GM23338 (cell line): ENCODE data around the gene RAB11B. TPM values are rescaled to one million over a fixed set of nuclear protein-coding genes. Genes with fewer than 3 reads are reported as not detected.
"Not testable (repeated sequence)": the region's sequence is repeated elsewhere in the genome, so short reads cannot be mapped to it uniquely, and the experiment has no call there.

Experiments used
- ATAC-seq: fragments of 200-7000 bp; cut with Tn5 transposase; 3 replicates; pipeline ENCODE4 v1.9.1; 2020
- DNase-seq: peaks from one replicate; pipeline ENCODE4 v3.0.0-alpha.2; 2015; ENCODE audit warnings: low spot score
- H2AFZ ChIP-seq: fragments of 200-600 bp; sonication (generic); 2 replicates; pipeline ENCODE4 v1.8.0; 2016; ENCODE audit warnings: antibody characterized with exemption, mild to moderate bottlenecking, moderate library complexity
- H3F3A ChIP-seq: fragments of 200-600 bp; sonication (generic); replicated peaks from 2 replicates; pipeline ENCODE4 v1.8.0; 2017; ENCODE audit warnings: antibody characterized with exemption, mixed run types, low read depth
- H3K27ac ChIP-seq: fragments of 200-600 bp; sonication (generic); 2 replicates; pipeline ENCODE4 v1.6.1; 2016; ENCODE audit warnings: low read depth
- H3K27me3 ChIP-seq: fragments of 200-600 bp; sonication (generic); 2 replicates; pipeline ENCODE4 v1.8.0; 2016; ENCODE audit warnings: mild to moderate bottlenecking, mixed run types, moderate library complexity; ENCODE audit not compliant: insufficient read depth
- H3K36me3 ChIP-seq: fragments of 200-600 bp; sonication (generic); 2 replicates; pipeline ENCODE4 v1.8.0; 2016; ENCODE audit warnings: mild to moderate bottlenecking; ENCODE audit not compliant: insufficient read depth
- H3K4me1 ChIP-seq: fragments of 200-600 bp; sonication (generic); 2 replicates; pipeline ENCODE4 v1.8.0; 2016; ENCODE audit warnings: mild to moderate bottlenecking, moderate library complexity; ENCODE audit not compliant: insufficient read depth
- H3K4me2 ChIP-seq: fragments of 200-600 bp; sonication (generic); 2 replicates; pipeline ENCODE4 v1.7.1; 2017; ENCODE audit warnings: mixed run types
- H3K4me3 ChIP-seq: fragments of 200-600 bp; sonication (generic); 2 replicates; pipeline ENCODE4 v1.6.1; 2016; ENCODE audit warnings: mixed run types
- H3K79me2 ChIP-seq: fragments of 200-600 bp; sonication (generic); replicated peaks from 2 replicates; pipeline ENCODE4 v1.8.0; 2017; ENCODE audit warnings: mild to moderate bottlenecking; ENCODE audit not compliant: insufficient read depth
- H3K9me2 ChIP-seq: fragments of 200-600 bp; sonication (generic); 2 replicates; pipeline ENCODE4 v1.8.0; 2017; ENCODE audit not compliant: insufficient read depth
- H4K20me1 ChIP-seq: fragments of 200-600 bp; sonication (generic); replicated peaks from 2 replicates; pipeline ENCODE4 v1.8.0; 2017; ENCODE audit warnings: mild to moderate bottlenecking; ENCODE audit not compliant: insufficient read depth
- H3K27ac Mint-ChIP-seq: 2 replicates; pipeline ENCODE4 v1.8.0; 2020; ENCODE audit warnings: inconsistent platforms, mild to moderate bottlenecking, moderate library complexity, mixed read lengths
- H3K27me3 Mint-ChIP-seq: 3 replicates; pipeline ENCODE4 v1.8.0; 2022; ENCODE audit warnings: low read depth, mild to moderate bottlenecking, moderate library complexity, mixed read lengths, inconsistent platforms; ENCODE audit not compliant: insufficient read depth, poor library complexity
- H3K36me3 Mint-ChIP-seq: 3 replicates; pipeline ENCODE4 v1.8.0; 2021; ENCODE audit warnings: low read depth, mild to moderate bottlenecking, inconsistent platforms, moderate library complexity, mixed read lengths
- H3K4me1 Mint-ChIP-seq: 3 replicates; pipeline ENCODE4 v1.8.0; 2020; ENCODE audit warnings: mild to moderate bottlenecking, inconsistent platforms, mixed read lengths
- H3K4me3 Mint-ChIP-seq: 3 replicates; pipeline ENCODE4 v1.8.0; 2021; ENCODE audit warnings: moderate library complexity, mild to moderate bottlenecking, inconsistent platforms, mixed read lengths
- H3K9me3 Mint-ChIP-seq: 3 replicates; pipeline ENCODE4 v1.8.0; 2020; ENCODE audit warnings: moderate library complexity, mild to moderate bottlenecking, inconsistent platforms, mixed read lengths
- CREB1 ChIP-seq: fragments of 250-450 bp; sonication (Bioruptor Pico); IDR thresholded peaks from 2 replicates; pipeline ENCODE4 v1.5.0; 2020; ENCODE audit warnings: low read depth, mild to moderate bottlenecking, moderate library complexity
- EZH2 ChIP-seq: fragments of 200-600 bp; sonication (generic); IDR thresholded peaks from one replicate; pipeline ENCODE4 v1.8.0; 2017; ENCODE audit warnings: antibody characterized with exemption, mild to moderate bottlenecking, low read depth; ENCODE audit not compliant: unreplicated experiment
- EZH2phosphoT487 ChIP-seq: fragments of 200-600 bp; sonication (generic); IDR thresholded peaks from one replicate; pipeline ENCODE4 v1.8.1; 2018; ENCODE audit warnings: antibody characterized with exemption; ENCODE audit not compliant: unreplicated experiment
- JUNB ChIP-seq: IDR thresholded peaks from one replicate; pipeline ENCODE4 v1.6.1; 2016; ENCODE audit warnings: antibody characterized with exemption; ENCODE audit not compliant: unreplicated experiment
- NANOG ChIP-seq: IDR thresholded peaks from 2 replicates; pipeline ENCODE4 v1.6.1; 2016; ENCODE audit warnings: antibody characterized with exemption, borderline replicate concordance
- STAT1 ChIP-seq: IDR thresholded peaks from one replicate; pipeline ENCODE4 v1.6.1; 2016; ENCODE audit warnings: antibody characterized with exemption; ENCODE audit not compliant: unreplicated experiment
- ZNF114 ChIP-seq: fragments of 250-450 bp; sonication (Bioruptor Pico); IDR thresholded peaks from 2 replicates; pipeline ENCODE4 v1.5.0; 2020; ENCODE audit warnings: mild to moderate bottlenecking, moderate library complexity
- ZNF331 ChIP-seq: fragments of 250-450 bp; sonication (Bioruptor Pico); IDR thresholded peaks from 2 replicates; pipeline ENCODE4 v1.5.0; 2020; ENCODE audit warnings: low read depth, mild to moderate bottlenecking, moderate library complexity
- polyA plus RNA-seq: library from polyadenylated mRNA; unstranded; fragments of >200 nt; fragmentation: Nextera tagmentation; extraction: Ambion mirVana; gene quantifications from 2 replicates; pipeline ENCODE4 v1.2.1, GENCODE V29; 2016
- total RNA-seq: library from RNA; depleted of rRNA; stranded (reverse); fragments of >200 nt; shearing (Covaris generic); gene quantifications from 2 replicates; pipeline ENCODE4 v1.2.3, GENCODE V29; 2014
- TF ChIP-seq, protein P1 (sequence below), 2 experiments: fragments of 200-600 bp in 1 of 2; sonication (generic) in 1 of 2; conservative IDR thresholded peaks; 2 replicates each; pipeline versions ENCODE4 v1.5.1 to v1.6.1; 2016 to 2017; ENCODE audit warnings: antibody characterized with exemption in 2 of 2, low read depth in 2 of 2, mild to moderate bottlenecking in 2 of 2, moderate library complexity in 1 of 2
- TF ChIP-seq, protein P2 (sequence below): IDR thresholded peaks from 2 replicates; pipeline ENCODE4 v1.6.1; 2016; ENCODE audit warnings: antibody characterized with exemption

RAB11B gene
- total and polyA plus RNA-seq, 2 experiments from 2014 or later = 66.0 to 79.6 TPM

DNA sequence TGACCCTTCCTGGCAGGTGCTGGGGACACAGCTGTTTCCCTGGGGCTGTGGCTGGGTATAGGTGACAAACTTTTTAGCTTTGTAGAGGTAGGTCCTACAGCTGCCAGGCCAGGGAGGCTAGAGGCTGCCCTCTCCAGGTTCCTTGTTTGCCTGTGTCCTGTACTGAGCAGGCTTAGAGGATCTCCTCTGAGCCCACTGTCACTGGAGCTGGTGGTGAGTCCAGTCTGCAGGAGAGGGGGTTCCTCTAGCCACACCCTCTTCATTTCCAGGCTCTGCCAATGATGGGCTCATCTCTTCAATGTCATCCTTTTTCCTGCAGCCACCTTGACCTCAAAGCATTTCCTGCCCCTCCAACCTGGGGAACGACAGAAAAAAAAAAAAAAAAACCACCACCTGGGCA lies 12.6 kb upstream of the RAB11B start:
- Mint-ChIP-seq H3K4me1 (peaks cover 14% of the 10 kb centered on the region), H3K27ac (no peak overlapping the region), H3K9me3 (peaks cover 11% of the 10 kb centered on the region), H3K4me3 (no peak overlapping the region), H3K27me3 (peaks cover 8% of the 10 kb centered on the region), H3K36me3 (peaks cover 20% of the 10 kb centered on the region)
- Histone ChIP-seq H4K20me1 (no peaks in the 10 kb centered on the region), H3K27me3 (no peaks in the 10 kb centered on the region), H3K9me2 (no peaks in the 10 kb centered on the region), H3K36me3 (no peaks in the 10 kb centered on the region), H3K27ac (no peak overlapping the region), H3K79me2 (no peaks in the 10 kb centered on the region), H3K4me2 (no peak overlapping the region), H2AFZ (no peak overlapping the region), H3K4me1 (no peaks in the 10 kb centered on the region; the same call in 1 of the 2 replicates), H3F3A (0 out of 2 replicates have a peak, but pooled peaks cover 2% of the 10 kb centered on the region), H3K4me3 (no peak overlapping the region)
- ATAC-seq = no peak
- TF ChIP-seq JUNB = no peak
- no peak for TF ChIP-seq EZH2phosphoT487
- TF ChIP-seq EZH2 = no peak
- TF ChIP-seq, protein P1, sequence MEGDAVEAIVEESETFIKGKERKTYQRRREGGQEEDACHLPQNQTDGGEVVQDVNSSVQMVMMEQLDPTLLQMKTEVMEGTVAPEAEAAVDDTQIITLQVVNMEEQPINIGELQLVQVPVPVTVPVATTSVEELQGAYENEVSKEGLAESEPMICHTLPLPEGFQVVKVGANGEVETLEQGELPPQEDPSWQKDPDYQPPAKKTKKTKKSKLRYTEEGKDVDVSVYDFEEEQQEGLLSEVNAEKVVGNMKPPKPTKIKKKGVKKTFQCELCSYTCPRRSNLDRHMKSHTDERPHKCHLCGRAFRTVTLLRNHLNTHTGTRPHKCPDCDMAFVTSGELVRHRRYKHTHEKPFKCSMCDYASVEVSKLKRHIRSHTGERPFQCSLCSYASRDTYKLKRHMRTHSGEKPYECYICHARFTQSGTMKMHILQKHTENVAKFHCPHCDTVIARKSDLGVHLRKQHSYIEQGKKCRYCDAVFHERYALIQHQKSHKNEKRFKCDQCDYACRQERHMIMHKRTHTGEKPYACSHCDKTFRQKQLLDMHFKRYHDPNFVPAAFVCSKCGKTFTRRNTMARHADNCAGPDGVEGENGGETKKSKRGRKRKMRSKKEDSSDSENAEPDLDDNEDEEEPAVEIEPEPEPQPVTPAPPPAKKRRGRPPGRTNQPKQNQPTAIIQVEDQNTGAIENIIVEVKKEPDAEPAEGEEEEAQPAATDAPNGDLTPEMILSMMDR (conservative IDR thresholded peaks at IDR 0.05; ENCODE audit: low read depth in 2 of 2) = no peak
- TF ChIP-seq CREB1 (CRISPR knock-in tag) = no peak
- no peak for TF ChIP-seq ZNF114
- no peak for TF ChIP-seq NANOG
- TF ChIP-seq, protein P2, sequence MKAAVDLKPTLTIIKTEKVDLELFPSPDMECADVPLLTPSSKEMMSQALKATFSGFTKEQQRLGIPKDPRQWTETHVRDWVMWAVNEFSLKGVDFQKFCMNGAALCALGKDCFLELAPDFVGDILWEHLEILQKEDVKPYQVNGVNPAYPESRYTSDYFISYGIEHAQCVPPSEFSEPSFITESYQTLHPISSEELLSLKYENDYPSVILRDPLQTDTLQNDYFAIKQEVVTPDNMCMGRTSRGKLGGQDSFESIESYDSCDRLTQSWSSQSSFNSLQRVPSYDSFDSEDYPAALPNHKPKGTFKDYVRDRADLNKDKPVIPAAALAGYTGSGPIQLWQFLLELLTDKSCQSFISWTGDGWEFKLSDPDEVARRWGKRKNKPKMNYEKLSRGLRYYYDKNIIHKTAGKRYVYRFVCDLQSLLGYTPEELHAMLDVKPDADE = no peak
- no peak for TF ChIP-seq ZNF331 (CRISPR knock-in tag)
- no peak for TF ChIP-seq STAT1
- no peak for DNase-seq

DNA sequence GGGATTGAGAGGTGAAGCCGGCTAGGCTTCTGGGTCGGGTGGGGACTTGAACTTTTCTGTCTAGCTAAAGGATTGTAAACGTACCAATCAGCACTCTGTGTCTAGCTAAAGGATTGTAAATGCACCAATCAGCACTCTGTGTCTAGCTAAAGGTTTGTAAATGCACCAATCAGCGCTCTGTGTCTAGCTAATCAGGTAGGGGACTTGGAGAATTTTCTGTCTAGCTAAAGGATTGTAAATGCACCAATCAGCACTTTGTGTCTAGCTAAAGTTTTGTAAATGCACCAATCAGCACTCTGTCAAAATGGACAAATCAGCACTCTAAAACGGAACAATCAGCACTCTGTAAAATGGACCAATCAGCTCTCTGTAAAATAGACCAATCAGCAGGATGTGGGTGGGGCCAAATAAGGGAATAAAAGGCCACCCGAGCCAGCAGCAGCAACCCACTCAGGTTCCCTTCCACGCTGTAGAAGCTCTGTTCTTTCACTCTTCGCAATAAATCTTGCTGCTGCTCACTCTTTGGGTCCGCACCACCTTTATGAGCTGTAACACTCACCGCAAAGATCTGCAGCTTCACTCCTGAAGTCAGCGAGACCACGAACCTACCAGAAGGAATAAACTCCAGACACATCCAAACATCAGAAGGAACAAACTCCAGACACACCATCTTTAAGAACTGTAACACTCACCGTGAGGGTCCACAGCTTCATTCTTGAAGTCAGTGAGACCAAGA lies 10.8 kb upstream of the RAB11B start:
- H3K9me3 Mint-ChIP-seq = peaks cover 11% of the 10 kb centered on the region
- Histone ChIP-seq H3K4me2 (peak overlapping the region; percentile 69; the same call in 1 of the 2 replicates), H3K4me3 (peak overlapping the region; percentile 41; the same call in 1 of the 2 replicates)
- H3K79me2 ChIP-seq, H4K20me1 ChIP-seq, H2AFZ ChIP-seq, H3K4me1 ChIP-seq, H3K27me3 ChIP-seq, H3K9me2 ChIP-seq, H3K27me3 Mint-ChIP-seq, H3K4me3 Mint-ChIP-seq, H3K27ac ChIP-seq, DNase-seq, ATAC-seq, H3K27ac Mint-ChIP-seq, H3F3A ChIP-seq, H3K36me3 ChIP-seq: not testable (repeated sequence)
- H3K4me1 Mint-ChIP-seq = peaks cover 14% of the 10 kb centered on the region
- H3K36me3 Mint-ChIP-seq = peaks cover 13% of the 10 kb centered on the region

DNA sequence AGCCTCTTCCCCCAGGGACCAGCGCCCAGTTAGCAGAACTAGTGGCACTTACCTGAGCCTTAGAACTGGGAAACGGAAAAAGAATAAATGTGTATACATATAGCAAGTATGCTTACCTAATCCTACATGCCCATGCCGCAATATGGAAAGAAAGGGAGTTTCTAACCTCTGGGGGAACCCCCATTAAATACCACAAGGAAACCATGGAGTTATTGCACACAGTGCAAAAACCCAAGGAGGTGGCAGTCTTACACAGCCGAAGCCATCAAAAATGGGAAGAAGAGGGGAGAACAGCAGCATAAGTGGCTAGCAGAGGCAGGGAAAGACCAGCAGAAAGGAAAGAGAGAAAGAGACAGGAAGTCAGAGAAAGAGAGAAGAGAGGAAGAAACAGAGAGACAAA lies 5.6 kb upstream of the RAB11B start:
- not testable (repeated sequence) for H3K27ac Mint-ChIP-seq, H3F3A ChIP-seq, H3K27ac ChIP-seq, ATAC-seq, H3K27me3 ChIP-seq, H3K27me3 Mint-ChIP-seq, H2AFZ ChIP-seq, H3K4me1 ChIP-seq, H3K79me2 ChIP-seq, H3K4me3 Mint-ChIP-seq, H3K4me2 ChIP-seq, DNase-seq, H3K4me3 ChIP-seq, H3K36me3 ChIP-seq, H3K9me2 ChIP-seq, H4K20me1 ChIP-seq
- peaks cover 22% of the 10 kb centered on the region for H3K36me3 Mint-ChIP-seq
- peaks cover 22% of the 10 kb centered on the region for H3K9me3 Mint-ChIP-seq
- peaks cover 17% of the 10 kb centered on the region for H3K4me1 Mint-ChIP-seq

DNA sequence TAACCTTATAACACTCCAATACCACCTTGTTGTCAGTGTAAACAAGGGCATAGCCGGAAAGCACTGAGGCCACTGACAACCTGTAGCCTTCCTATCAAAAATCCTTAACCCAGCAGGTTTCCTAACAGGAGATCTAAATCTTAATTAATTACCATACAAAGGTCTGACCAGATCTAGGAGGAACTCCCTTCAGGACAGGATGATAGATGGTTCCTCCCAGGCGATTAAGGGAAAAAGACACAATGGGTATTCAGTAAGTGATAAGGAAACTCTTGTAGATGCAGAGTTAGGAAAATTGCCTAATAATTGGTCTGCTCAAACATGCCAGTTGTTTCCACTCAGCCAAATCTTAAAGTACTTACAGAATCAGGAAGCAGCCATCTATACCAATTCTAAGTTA lies 5.1 kb upstream of the RAB11B start:
- not testable (repeated sequence) for H3K4me2 ChIP-seq, ATAC-seq, H3K36me3 ChIP-seq, H3K27ac ChIP-seq, H3K4me3 ChIP-seq, H3F3A ChIP-seq, H3K4me1 ChIP-seq, H3K9me2 ChIP-seq, H3K4me3 Mint-ChIP-seq, H3K27me3 ChIP-seq, H3K27ac Mint-ChIP-seq, H4K20me1 ChIP-seq, H3K79me2 ChIP-seq, H2AFZ ChIP-seq, DNase-seq
- peaks cover 10% of the 10 kb centered on the region for H3K27me3 Mint-ChIP-seq
- peaks cover 20% of the 10 kb centered on the region for H3K9me3 Mint-ChIP-seq
- H3K4me1 Mint-ChIP-seq = peaks cover 17% of the 10 kb centered on the region
- H3K36me3 Mint-ChIP-seq = peaks cover 21% of the 10 kb centered on the region
